ENCODE results near the gene CLIP4. TPM values are rescaled to one million over a fixed set of nuclear protein-coding genes. Genes with fewer than 3 reads are reported as not detected.

Gene CLIP4
- total RNA-seq, 2 donors from 2014 or later: 25.2 to 28.4 TPM

- no peaks in the 10 kb centered on the region for H3K9me3 Mint-ChIP-seq
- H3K36me3 Mint-ChIP-seq (ENCODE audit: insufficient read depth in 2 of 2): no peaks in the 10 kb centered on the region
- ATAC-seq (replicated peaks in 1 of 2) (no peak), DNase-seq (no peak)
- no peaks in the 10 kb centered on the region for H3K27me3 Mint-ChIP-seq (ENCODE audit: low read depth)
- peaks cover 6% of the 10 kb centered on the region for H3K4me1 Mint-ChIP-seq (ENCODE audit: low read depth)
- no peak overlapping the region for H3K4me3 Mint-ChIP-seq
- no peak overlapping the region for H3K27ac Mint-ChIP-seq
Observed at GRCh38 chr2:29215073-29215472, 99.9 kb downstream of the CLIP4 start.

- no peaks in the 10 kb centered on the region for H3K9me3 Mint-ChIP-seq
- H3K27ac Mint-ChIP-seq: no peak overlapping the region
- no peak overlapping the region for H3K4me3 Mint-ChIP-seq
- ATAC-seq (replicated peaks in 1 of 2): no peak
- no peaks in the 10 kb centered on the region for H3K27me3 Mint-ChIP-seq (ENCODE audit: low read depth)
- H3K4me1 Mint-ChIP-seq (ENCODE audit: low read depth): peaks cover 6% of the 10 kb centered on the region
- H3K36me3 Mint-ChIP-seq (ENCODE audit: insufficient read depth in 2 of 2): no peaks in the 10 kb centered on the region
- DNase-seq: no peak
Observed at GRCh38 chr2:29215739-29216608, 100.8 kb downstream of the CLIP4 start.

DNA sequence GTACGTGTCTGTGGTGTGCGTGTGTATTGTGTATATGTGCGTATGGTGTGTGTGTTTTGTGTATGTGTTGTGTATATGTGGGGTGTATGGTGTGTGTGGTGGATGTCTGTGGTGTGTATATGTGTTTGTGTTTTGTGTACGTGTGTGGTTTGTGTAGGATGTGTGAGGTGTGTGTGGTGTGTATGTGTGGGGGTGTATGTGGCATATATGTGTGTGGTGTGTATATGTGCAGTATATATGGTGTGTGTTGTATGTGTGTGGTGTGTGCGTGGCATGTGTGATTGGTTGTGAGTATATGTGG lies 101.3 kb downstream of the CLIP4 start:
- H3K4me3 Mint-ChIP-seq: no peak overlapping the region
- H3K4me1 Mint-ChIP-seq (ENCODE audit: low read depth): peaks cover 6% of the 10 kb centered on the region
- H3K27ac Mint-ChIP-seq: no peak overlapping the region
- H3K36me3 Mint-ChIP-seq (ENCODE audit: insufficient read depth in 2 of 2): no peaks in the 10 kb centered on the region
- no peak for DNase-seq
- ATAC-seq (replicated peaks in 1 of 2): no peak
- H3K27me3 Mint-ChIP-seq (ENCODE audit: low read depth): no peaks in the 10 kb centered on the region
- no peaks in the 10 kb centered on the region for H3K9me3 Mint-ChIP-seq

- H3K27ac Mint-ChIP-seq: no peak overlapping the region
Observed at GRCh38 chr2:29218071-29218470, 102.9 kb downstream of the CLIP4 start.

GRCh38 chr2:29218550-29219125 lies 103.4 kb downstream of the CLIP4 start:
- ATAC-seq (replicated peaks in 1 of 2) (no peak), DNase-seq (no peak)
- peaks cover 3% of the 10 kb centered on the region for H3K4me1 Mint-ChIP-seq (ENCODE audit: low read depth)
- no peaks in the 10 kb centered on the region for H3K36me3 Mint-ChIP-seq (ENCODE audit: insufficient read depth in 2 of 2)
- H3K27ac Mint-ChIP-seq: no peak overlapping the region
- no peak overlapping the region for H3K4me3 Mint-ChIP-seq
- no peaks in the 10 kb centered on the region for H3K27me3 Mint-ChIP-seq (ENCODE audit: low read depth)
- no peaks in the 10 kb centered on the region for H3K9me3 Mint-ChIP-seq

More at GRCh38 chr2:29218071-29218470, 102.9 kb downstream of the CLIP4 start:
- no peak for ATAC-seq (replicated peaks in 1 of 2)
- no peak overlapping the region for H3K4me3 Mint-ChIP-seq
- H3K4me1 Mint-ChIP-seq (ENCODE audit: low read depth): peaks cover 6% of the 10 kb centered on the region
- H3K27me3 Mint-ChIP-seq (ENCODE audit: low read depth): no peaks in the 10 kb centered on the region
- DNase-seq: no peak
- H3K9me3 Mint-ChIP-seq: no peaks in the 10 kb centered on the region
- H3K36me3 Mint-ChIP-seq (ENCODE audit: insufficient read depth in 2 of 2): no peaks in the 10 kb centered on the region

GRCh38 chr2:29219374-29219773 lies 104.2 kb downstream of the CLIP4 start:
- no peaks in the 10 kb centered on the region for H3K9me3 Mint-ChIP-seq
- DNase-seq: no peak
- H3K36me3 Mint-ChIP-seq (ENCODE audit: insufficient read depth in 2 of 2): no peaks in the 10 kb centered on the region
- no peak for ATAC-seq (replicated peaks in 1 of 2)
- no peak overlapping the region for H3K27ac Mint-ChIP-seq
- H3K27me3 Mint-ChIP-seq (ENCODE audit: low read depth): no peaks in the 10 kb centered on the region
- H3K4me1 Mint-ChIP-seq (ENCODE audit: low read depth): no peaks in the 10 kb centered on the region
- H3K4me3 Mint-ChIP-seq: no peak overlapping the region

GRCh38 chr2:29220506-29221270 lies 105.5 kb downstream of the CLIP4 start:
- ATAC-seq (replicated peaks in 1 of 2) (no peak), DNase-seq (no peak)
- no peaks in the 10 kb centered on the region for H3K9me3 Mint-ChIP-seq
- no peaks in the 10 kb centered on the region for H3K4me1 Mint-ChIP-seq (ENCODE audit: low read depth)
- H3K27ac Mint-ChIP-seq: no peak overlapping the region
- no peak overlapping the region for H3K4me3 Mint-ChIP-seq
- no peaks in the 10 kb centered on the region for H3K36me3 Mint-ChIP-seq (ENCODE audit: insufficient read depth in 2 of 2)
- no peaks in the 10 kb centered on the region for H3K27me3 Mint-ChIP-seq (ENCODE audit: low read depth)

GRCh38 chr2:29222381-29223179 lies 107.4 kb downstream of the CLIP4 start:
- Mint-ChIP-seq H3K27me3 (ENCODE audit: low read depth) (peaks cover 8% of the 10 kb centered on the region), H3K4me3 (no peak overlapping the region), H3K36me3 (ENCODE audit: insufficient read depth in 2 of 2) (no peaks in the 10 kb centered on the region), H3K9me3 (no peaks in the 10 kb centered on the region), H3K4me1 (ENCODE audit: low read depth) (no peaks in the 10 kb centered on the region), H3K27ac (no peak overlapping the region)
- DNase-seq (no peak), ATAC-seq (replicated peaks in 1 of 2) (no peak)

DNA sequence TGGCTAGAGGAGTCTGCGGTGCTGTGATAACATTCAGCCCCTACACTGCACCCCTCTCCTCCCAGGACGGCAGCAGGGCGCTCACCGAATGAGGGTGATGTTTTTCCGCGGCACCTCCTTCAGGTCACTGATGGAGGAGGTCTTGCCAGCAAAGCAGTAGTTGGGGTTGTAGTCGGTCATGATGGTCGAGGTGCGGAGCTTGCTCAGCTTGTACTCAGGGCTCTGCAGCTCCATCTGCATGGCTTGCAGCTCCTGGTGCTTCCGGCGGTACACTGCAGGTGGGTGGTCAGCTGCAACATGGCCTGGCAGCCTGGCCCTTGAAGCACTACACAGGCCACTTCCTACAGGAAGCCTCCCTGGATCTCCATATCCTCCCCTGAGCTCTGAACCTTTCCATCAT lies 108.0 kb downstream of the CLIP4 start:
- Mint-ChIP-seq H3K27ac (no peak overlapping the region), H3K4me1 (ENCODE audit: low read depth) (no peaks in the 10 kb centered on the region), H3K4me3 (no peak overlapping the region), H3K9me3 (no peaks in the 10 kb centered on the region), H3K36me3 (ENCODE audit: insufficient read depth in 2 of 2) (no peaks in the 10 kb centered on the region), H3K27me3 (ENCODE audit: low read depth) (peaks cover 8% of the 10 kb centered on the region)
- no peak for DNase-seq
- ATAC-seq (replicated peaks in 1 of 2): no peak

DNA sequence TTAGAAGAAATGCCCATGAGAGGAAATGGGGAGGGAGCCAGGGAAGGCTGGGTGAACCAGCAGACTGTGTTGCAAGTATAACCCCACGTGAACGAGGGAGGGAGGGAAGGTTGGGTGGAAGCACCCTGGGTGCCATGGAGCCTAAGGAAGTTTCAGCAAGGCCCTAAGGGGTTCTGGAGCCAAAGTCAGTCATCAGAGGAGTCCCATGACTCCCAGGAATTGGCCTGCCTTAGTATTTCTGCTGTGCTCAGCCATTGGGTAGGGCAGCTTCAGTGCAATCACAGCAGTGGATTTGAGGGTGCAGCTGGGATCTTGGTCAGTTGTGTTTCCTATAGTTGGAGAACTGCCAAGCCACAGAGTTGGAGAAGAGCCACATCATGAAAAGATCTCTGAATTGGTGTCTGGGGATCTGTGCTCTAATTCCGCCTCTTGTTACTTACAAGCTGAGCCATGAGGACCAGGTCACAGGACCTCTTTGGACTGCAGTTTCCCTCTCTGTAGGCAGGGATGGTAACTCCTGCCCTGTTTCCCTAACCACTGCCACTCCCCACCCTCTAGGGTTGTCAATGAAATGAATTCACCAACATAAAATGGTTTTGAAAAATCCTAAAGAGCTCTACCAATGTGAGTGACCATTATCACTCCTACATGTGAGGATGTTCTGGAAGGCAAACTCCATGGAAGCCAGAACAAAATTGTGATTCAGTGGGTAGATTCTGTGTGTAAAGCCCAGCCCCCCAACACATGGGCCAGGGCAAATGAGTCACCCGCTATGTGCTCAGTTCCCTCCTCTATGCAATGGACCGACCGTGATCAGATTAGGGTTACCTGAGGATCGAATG lies 108.9 kb downstream of the CLIP4 start:
- Mint-ChIP-seq H3K36me3 (ENCODE audit: insufficient read depth in 2 of 2) (no peaks in the 10 kb centered on the region), H3K9me3 (no peaks in the 10 kb centered on the region)

DNA sequence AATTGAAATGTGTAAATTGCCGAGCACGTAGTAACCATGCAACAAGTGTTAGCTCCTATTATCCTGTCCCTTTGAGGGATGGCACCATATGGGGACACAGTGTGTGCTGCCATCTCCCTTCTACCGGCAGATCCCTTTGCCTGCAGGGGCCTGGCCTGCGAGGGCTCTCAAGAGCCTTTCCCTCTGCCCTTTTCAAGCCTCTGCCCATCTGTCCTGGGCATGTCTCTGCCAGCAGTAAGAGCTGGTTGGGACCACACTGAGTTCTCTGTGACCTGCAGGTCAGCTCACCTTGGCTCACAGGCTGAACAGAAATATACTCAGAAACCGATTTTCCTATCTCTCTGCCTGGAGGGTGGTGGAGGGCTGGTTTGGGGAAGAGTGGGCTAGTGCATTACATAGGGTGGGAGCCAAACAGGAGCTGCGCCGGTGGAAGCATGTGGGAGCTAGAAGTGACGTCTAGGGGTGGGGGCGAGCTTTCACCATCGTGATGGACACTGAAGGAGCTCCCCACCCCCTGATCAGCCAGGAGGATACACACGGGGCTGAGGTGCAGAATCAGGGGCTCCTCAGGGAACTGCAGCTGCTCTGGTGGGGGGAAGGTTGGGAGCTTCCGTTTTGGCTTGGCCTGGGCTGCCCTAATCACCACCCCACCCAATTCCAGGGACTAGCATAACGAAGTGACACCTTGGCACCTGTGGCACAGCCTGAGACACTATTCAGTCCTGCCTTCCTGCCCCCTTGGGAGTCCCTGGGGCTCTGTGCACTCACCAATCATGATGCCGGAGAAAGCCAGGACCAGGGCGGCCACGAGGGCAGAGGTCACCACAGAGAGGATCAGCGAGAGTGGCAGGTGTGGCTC lies 109.7 kb downstream of the CLIP4 start:
- Mint-ChIP-seq H3K4me3 (no peak overlapping the region), H3K27me3 (ENCODE audit: low read depth) (peaks cover 8% of the 10 kb centered on the region), H3K36me3 (ENCODE audit: insufficient read depth in 2 of 2) (no peaks in the 10 kb centered on the region), H3K27ac (no peak overlapping the region), H3K9me3 (no peaks in the 10 kb centered on the region), H3K4me1 (ENCODE audit: low read depth) (no peaks in the 10 kb centered on the region)
- DNase-seq (no peak), ATAC-seq (replicated peaks in 1 of 2) (no peak)

More for the DNA sequence above, 108.9 kb downstream of the CLIP4 start:
- no peaks in the 10 kb centered on the region for H3K4me1 Mint-ChIP-seq (ENCODE audit: low read depth)
- DNase-seq: no peak
- ATAC-seq (replicated peaks in 1 of 2): no peak
- H3K27me3 Mint-ChIP-seq (ENCODE audit: low read depth): peaks cover 8% of the 10 kb centered on the region
- H3K4me3 Mint-ChIP-seq: no peak overlapping the region
- no peak overlapping the region for H3K27ac Mint-ChIP-seq

Data from activated T-cell treated with anti-CD3 and anti-CD28 coated beads, Interleukin-2, amount 50 U/mL, for 72 hours (primary cell).